Posterior cingulate gyrus (tissue), 11 donors: ENCODE measurements around the gene TMCC3.
A peak's percentile ranks its signal among the peaks of the same experiment; 100 is the strongest.

Experiments used
- DNase-seq, 10 donors: peaks; one replicate each; pipeline versions ENCODE4 v3.0.0 to v3.0.0-alpha.2; 2020 to 2021; ENCODE audit warnings: mixed read lengths in 3 of 10
- intact Hi-C: fragments of 100-400 bp; cut with DNase I; formaldehyde crosslinking; loops from one replicate; pipeline ENCODE4 v1.15.1; 2023

The TMCC3 gene

DNA sequence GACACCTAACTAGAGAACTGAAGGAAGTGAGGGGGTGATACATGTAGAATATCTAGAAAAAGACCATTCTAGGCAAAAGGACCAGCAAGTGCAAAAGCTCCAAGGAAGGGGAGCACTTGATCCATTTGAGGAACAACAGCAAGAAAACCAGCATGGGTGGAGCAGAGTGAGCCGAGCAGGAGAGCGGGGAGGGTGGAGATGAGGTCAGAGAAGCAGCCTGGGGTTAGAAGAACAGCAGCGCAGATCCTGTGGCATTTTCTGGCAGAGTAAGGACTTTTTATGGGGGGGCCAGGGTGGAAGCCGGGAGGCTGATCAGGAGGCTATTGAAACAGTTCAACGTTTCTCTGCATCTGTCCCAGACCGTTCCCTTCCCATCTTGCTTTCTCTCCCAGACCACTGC lies 24.5 kb upstream of the TMCC3 start:
- intact Hi-C loops: no loop called here
- no peak for DNase-seq

DNA sequence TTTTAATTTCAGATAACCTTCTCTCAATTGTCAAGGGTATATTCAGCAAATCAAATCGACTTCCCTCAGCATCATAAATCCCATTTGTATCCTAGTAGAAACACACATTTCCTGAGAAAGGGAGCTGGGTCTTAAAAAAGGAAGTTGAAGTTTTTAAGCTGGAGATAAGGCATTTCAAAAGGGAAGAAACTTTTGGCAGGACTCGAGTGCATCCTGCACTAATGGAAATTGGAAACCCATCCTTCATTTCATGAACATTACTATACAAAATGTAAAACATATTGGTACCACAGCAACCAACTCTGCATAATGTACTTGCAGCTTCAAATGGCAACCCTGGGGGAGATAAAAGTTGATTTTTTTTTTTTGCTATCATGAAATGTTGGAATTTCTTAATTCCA lies 23.7 kb upstream of the TMCC3 start:
- DNase-seq: no peak
- intact Hi-C loops: no loop called here

DNA sequence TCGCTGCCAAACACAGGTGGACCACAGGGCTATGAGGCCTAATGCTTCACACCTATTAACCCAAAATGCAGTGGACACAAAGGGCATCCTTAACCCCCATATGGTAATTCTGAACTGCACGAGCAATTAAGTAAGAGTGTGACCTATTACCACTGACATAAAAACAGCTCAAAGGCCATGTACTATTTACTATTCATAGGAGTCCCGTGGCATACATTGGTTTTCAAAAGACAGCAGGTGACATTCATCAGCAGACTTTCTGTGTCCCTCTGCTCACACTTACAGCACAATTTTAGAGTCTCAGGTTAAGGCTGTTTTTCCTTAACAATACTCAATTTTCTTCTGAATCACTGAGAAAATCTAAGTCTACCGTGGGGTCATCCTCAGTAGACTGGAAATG lies 23.1 kb upstream of the TMCC3 start:
- DNase-seq: no peak
- intact Hi-C loops: no loop called here

DNA sequence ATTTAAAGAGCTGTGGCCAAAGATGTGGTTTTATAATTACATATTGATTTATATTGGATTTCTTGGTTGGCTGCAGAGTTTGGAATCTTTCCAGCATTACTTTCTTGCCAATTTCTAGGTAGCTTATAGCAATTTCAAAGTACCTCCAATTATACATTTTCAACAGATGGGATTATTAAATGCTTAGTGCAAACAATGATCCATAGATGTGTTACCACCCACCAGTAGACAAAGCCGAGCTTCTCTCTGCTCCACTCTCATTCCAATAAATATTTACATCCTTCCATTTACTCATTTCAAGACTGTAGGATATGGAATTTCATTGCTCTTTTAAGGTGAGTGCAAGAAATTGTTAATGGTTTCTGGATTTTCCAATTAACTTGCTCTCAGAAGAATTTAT lies 21.6 kb upstream of the TMCC3 start:
- no peak for DNase-seq
- intact Hi-C loops: no loop called here

DNA sequence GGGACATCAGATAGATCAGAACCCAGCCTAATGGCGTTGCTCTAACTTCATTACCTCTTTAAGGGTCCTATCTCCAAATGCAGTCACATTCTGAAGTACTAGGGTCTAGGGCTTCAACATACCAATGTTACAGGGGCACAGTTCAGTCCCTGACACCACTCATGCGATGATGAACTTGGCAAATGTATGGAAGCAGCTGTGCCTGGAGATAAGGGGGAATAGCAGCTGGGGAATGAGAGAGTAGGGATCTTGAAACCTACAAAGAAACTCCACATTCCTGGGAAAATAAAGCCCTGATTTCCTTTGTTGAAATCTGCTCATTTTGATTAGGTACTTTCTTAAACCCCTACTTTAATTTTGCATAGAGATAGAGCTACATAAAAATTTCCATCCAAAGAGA lies 20.5 kb upstream of the TMCC3 start:
- intact Hi-C loops: no loop called here
- DNase-seq: no peak

DNA sequence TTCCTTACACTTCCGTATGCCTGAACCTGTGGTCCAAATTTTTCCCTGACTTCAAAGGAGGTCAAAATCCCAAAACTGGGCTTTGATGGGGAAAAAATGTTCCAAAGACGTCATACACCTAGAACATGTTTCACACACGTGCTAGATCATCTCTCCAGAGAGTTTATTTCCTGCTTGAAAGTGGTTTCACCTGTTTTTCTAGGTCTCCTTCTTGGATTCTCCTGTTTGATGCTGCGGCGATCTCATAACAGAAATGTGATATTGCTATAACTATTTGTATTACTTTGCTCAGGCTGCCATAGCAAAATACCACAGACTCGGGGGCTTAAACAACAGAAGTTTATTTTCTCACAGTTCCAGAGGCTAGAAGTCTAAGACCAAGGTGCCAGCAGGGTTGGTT lies 19.7 kb upstream of the TMCC3 start:
- no peak for DNase-seq
- intact Hi-C loops: no loop called here

DNA sequence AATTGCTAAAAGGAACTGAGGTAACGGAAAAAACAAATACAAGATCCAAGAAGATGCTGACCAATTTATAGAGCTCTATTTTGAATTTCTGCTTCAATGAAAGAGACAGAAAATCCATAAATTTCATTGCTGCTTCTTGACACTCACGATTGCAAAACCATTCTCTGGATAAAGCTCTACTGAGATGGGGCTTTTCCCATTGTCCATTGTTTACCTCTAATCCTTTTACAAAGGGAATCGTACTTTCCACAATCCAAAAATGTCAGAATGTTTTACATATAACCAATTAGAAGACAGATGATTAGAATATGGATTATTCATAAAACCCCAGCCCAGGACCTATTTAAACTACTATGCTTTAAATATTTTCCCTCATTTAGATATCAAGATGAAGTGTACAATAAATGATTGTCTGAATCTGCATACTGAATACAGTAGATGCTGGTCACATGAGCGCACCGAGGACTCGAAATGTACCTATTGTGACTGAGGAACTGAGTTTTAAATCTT lies 16.7 kb upstream of the TMCC3 start:
- intact Hi-C loops: no loop called here
- DNase-seq: no peak

DNA sequence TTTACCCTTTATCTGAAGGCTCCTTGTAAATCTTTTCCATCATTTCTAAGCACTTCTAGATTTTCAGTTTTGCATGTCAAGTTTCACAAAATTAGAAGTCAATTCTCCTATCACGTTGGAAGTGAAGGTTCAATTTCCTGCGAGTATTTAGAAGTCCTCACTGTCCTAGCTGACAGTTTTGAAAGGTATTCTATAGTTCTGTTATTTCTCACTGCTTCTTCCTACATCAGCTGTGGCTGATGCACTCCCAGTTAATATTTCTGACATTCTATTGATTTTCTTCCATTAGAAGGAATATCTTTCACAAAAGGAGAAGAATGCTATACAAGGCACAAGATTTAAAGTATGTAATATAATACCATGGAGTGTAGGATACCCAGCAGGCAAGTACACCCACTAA lies 15.8 kb upstream of the TMCC3 start:
- no peak for DNase-seq
- intact Hi-C loops: no loop called here

DNA sequence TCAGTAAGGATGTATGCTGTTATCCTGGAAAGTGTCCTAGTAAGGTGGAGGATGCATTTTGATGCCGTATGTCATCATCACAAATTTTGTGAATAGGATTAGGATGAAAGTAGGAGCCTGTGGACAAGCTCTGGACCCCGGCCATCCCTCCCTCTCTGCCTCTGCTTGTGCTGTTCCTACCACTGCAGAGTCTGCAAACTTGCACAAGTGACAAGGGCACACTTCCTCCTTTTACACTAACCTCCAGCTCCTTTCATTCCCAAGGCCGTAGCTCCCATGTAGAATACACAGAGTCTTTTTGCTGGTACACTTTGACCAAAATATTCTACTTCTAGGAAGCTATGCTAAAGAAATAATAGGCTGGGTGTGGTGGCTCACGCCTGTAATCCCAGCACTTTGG lies 13.3 kb upstream of the TMCC3 start:
- intact Hi-C loops: no loop called here

DNA sequence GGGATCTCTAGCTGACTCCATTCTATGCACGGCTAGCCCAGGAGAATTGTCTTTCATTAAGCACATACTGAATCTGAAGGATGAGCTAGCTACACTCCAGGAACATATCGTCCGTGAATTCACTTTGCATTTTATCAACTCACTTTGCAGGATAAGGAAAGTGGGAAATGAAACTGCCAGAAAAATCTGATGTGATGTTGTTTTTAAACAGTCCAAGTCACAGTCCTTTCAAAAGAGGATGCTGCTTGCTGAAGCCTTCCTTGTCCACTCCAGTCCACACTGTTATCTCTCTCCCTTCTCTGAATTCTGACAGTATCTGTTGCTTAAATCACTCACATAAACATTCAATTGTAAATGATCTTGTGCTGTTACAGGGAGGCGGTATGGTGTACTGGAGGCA lies 12.7 kb upstream of the TMCC3 start:
- intact Hi-C loops: no loop called here
- DNase-seq: no peak

More for the DNA sequence above, 13.3 kb upstream of the TMCC3 start:
- DNase-seq: no peak

DNA sequence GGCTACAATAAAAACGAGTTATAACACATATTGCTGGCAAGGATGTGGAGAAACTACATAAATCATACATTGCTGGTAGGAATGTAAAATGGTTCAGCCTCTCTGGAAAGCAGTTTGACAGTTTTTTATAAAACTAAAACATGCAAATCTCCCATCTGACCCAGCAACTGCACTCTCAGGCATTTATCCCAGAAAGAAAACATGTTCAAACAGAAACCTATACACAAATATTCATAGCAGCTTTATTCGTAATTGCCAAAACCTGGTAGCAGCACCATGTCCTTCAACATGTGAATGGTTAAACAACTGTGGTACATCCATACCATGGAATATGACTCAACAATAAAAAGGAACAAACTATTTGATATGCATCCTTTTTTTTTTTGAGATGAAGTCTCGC lies 10.1 kb upstream of the TMCC3 start:
- intact Hi-C loops: no loop called here
- DNase-seq: no peak

DNA sequence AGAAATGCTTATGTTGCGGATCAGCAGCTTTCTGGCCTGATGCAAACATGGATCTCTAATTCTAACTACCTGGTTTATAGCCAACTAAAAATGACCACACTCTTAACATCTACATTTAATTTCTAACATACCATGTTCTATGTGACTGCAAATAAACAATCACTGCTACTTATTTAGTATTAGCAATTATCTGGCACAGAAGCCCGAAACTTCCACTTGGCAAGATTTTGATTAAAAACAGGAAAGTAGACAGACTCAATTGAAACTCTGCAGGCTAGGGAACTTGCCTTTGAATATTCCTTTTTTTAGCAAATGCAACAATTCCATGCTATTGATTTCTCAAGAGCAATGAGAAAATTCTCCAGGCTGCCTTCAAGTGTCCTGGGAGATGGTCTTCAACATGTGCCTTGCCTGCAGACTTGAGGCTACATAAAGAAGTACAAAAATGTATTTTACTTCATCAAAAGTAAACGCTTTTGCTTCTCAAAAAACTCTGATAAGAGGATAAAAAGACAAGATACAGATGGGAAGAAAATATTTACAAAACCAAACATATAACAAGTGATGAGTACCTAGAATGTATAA lies 9.1 kb upstream of the TMCC3 start:
- DNase-seq: no peak
- intact Hi-C loops: no loop called here

DNA sequence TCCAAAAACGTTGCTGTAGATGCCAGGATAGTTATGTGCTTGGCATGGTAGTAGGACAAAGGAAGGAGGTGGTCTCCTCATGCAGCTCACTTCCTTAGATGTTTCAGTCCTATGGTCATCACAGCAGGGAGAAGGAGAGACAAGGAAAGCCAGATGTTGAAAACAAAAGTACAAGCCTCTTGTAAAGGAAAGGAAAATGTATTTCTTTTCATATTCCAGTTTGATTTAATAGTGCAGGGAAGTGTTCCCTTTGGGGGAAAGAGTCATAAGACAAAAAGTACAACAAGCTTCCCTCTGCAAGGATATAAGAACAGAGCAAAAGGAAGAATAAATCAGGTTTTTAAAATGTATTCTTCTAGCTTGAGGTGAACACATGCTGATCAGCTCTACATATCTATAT lies 8.6 kb upstream of the TMCC3 start:
- intact Hi-C loops: no loop called here
- DNase-seq: no peak

DNA sequence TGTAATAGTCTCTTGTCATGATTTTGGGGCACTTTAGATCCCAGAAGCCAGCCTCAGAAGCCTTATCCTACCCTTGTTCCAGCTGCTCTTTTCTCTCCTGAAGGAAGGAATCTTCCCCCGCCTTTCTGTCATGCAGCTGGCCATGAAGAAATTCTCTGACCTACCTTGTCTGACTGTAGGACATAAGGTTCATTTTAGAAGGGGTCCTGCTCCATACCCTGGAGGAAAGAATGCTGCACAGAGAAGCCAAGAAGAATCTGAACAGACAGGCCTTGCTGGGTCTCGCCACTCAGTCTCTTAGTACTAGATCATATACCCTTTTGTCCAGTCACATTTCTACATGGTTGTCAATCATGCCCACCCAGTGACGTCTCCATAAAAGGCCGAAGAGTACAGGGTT lies 6.2 kb upstream of the TMCC3 start:
- intact Hi-C loops: no loop called here
- no peak for DNase-seq

DNA sequence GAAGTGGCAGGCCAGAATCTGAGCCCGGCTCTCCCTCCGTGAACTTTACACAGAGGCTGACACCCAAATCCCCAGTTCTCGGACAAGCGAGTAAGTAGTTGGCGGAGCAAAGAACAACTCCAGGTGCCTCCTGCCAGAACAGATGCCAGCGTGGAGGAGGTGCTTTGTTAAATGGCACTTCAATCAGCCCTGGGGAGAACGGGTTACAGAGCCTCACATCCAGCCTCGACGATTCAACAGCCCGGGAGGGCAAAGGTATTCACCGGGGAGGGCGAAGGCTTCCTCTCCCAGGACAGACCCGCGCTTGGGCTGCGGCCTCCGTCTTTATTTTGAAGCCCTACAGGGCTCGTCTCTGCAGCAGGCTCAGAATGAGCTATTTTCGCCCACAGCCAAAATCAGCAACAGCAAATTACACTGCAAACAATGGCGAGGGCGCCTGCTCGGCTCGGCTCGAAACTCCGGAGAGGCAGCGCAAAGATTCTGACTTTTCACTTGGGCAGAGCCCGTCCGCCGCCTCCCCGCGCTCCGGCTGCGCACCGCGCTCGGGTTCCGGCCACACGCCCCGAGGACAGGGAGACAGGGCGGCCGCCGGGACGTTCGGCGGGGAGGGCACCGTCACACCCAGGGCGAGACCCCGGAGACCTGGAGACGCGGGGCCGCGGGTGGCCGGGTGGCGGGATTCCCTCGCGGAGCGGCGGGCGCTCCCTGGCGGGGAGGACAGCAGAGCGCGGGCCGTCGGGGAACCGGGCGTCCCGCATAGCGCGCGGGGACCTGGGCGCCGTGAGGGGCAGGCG lies 811 bp downstream of the TMCC3 start:
- DNase-seq: peak; percentile 31 to 93 (median 49)
- intact Hi-C loops: loop anchor here (5.0 to 10.0 kb wide), 2 partner anchors 95 to 898 kb away; no protein-coding TSS in a partner anchor

DNA sequence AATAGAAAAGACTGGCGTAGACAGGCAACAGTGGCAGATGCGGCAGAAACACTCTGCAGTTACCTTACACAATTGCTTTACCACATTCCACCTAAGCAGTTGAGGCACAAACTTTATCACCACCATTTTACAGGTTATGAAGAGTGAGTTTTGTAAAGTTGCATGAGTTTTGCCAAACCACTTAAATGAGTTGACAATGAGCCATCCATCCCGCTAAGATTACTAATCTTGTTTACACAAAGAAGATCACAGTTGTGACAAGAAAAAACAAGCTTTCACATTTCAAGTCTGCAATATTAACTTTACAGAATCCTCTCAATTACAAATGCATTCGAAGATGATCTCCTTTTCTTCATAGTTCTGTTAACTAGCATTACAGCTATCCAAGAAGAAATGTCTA lies 1.8 kb downstream of the TMCC3 start:
- DNase-seq: no peak
- intact Hi-C loops: loop anchor here (10.0 kb wide), 1 partner anchor 94 kb away; no protein-coding TSS in a partner anchor

DNA sequence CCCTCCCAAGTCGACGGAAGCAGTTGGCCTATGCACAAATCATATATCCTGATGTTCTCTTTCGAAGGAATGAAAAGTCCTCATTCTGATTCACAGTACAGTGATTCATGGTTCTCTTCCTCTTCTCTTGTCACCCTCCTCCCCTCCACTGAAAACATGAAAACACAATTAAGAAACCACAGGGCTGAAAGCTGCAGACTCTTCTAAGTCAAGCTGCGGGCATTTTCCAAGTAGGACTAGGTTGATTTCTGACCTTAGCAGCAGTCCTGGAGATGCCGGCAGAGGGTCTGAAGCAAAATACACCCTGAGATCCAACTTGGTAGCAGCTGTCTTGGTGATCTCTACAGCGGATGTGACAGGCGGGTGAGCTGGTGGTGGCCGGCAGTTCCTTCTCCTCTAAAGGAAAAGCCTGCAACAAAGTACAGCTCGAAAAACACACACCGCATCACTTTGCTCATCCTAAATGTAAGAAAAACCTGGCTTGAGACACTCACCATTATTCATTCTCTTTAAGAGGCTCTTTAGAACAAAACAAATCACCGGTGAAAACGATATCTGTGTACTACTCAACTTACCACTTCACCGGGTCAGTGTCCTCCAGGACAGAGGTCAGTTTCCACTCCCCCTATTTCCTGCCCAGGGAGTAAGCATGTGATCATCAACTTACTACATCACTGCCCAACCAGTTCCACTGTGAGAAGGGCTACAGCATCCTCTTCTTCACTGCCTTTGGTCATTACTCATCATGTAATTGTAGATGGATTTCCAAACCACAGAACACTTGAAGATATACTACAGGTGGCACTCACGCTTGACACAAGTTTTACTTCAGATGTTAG lies 6.0 kb downstream of the TMCC3 start:
- DNase-seq: peak in 1 of 10 donors; percentile 18
- intact Hi-C loops: loop anchor here (10.0 kb wide), 1 partner anchor 90 kb away; no protein-coding TSS in a partner anchor

DNA sequence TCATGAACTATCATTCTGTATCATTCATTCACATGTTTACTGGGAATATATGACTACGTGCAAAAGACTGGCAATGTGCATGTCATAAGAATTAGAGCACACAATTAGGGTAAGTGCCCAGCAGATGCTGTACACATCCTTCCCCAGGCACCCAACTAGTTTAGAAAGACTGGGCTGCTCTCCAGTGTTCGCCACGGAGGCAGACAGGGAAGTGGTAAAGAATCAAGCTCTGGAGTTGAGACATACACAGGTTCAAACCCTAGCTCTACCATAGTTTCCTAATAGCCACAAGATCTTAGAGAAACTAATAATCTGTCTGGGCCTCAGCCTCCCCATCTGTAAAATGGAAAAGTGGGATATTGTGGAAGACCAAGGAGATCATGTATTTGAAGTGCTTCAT lies 6.8 kb downstream of the TMCC3 start:
- intact Hi-C loops: loop anchor here (10.0 kb wide), 1 partner anchor 89 kb away; no protein-coding TSS in a partner anchor
- no peak for DNase-seq

DNA sequence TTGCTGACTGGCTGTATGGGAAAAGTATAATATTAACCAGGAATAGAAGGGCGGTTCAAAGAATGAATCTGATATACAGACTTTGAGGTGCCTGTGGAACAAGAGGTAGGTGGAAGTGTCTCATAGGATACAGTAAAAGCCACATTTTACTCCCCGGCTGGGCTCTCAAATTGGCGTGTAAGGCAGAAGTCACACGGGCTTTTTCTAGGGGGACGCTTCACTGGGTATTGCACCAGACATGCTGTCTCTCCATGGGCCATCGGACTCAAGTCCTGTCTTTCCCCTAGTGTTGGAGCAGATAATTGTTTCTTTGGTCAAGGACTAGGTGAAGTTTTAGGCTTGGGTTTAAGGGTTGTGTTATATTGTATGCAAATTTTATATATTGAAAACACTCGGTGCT lies 9.1 kb downstream of the TMCC3 start:
- no peak for DNase-seq
- intact Hi-C loops: loop anchor here (10.0 kb wide), 1 partner anchor 86 kb away; no protein-coding TSS in a partner anchor

DNA sequence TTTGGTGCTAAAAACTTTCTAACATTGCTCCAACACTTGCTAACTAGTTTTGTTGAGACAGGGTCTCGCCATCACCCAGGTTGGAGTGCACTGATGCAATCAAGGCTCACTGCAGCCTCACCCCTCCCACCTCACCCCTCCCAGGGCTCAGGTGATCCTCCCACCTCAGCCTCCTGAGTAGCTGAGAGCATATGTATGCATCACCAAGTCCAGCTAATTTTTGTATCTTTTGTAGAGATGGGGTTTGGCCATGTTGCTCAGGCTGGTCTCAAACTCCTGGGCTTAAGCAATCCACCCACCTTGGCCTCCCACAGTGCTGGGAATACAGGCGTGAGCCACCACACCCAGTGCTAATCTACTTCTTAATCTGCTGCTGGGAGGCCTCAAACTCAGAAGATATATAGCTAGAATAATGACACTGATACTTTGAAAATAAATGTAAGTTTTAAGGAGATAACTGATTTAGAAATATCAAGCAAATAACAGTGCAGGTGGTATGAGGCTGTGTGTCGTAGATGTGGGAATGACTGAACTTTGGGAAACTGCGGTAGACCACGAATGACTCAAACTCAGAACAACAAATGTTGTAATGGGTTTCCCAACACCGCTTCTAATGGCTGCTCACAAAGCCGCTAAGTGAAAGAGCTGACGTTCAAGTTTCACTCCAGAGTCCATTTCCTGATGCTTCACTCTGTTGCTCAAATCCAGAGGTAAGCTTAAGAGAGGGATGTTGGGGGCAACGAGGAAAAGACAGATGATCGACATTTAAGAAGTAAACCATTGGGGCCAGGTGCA lies 10.0 kb downstream of the TMCC3 start:
- no peak for DNase-seq
- intact Hi-C loops: loop anchor here (10.0 kb wide), 1 partner anchor 86 kb away; no protein-coding TSS in a partner anchor
